ENCODE results near the gene ZNF397. TPM values are rescaled to one million over a fixed set of nuclear protein-coding genes. Genes with fewer than 3 reads are reported as not detected.

Gene ZNF397
- total and polyA plus RNA-seq, 9 of the 15 experiments (the other 6 are each of a cell fraction or from before 2014, with no cell fraction given), result 6.4 to 24.2 (median 19.3) TPM

DNA sequence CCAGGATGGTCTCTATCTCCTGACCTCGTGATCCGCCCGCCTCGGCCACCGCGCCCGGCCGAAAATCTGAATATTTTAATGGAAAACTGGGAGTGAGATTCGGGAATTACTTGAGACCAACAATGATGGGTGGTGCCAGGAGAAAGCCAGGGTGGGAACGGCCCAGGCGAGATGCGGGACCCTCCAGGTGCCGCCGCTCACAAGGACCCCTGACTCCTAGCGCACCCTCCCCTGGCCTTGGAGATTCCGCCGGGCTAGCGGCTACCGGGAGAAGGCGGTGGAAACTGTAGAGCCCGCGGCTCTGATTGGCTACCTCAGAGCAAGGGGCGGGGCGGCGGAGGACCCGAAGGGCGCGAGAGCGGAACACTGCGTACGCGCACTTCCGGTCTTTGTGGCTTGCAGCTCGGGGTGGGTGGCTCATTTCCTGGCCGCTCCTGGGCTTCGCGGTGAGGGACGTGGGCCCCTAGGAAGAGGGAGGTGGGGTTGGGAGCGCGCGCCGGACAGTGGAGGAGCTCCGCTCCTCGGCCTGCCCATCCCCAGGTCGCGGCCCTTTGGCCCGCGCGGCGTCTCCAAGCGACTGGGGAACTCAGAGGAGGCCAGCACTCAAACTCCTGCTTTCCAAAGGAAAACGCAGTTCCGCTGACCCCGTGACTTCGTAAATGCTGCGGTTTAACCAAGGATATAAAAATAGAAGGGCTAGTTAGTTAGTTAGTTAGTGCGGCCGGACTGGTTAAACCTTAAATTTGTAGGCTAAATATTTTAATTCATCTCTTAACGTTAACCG lies at the start of gene ZNF397 (continued):
- TF ChIP-seq SETDB1 (IDR thresholded peaks at IDR 0.05; ENCODE audit: low read length) (no peak), ZNF740 (CRISPR knock-in tag; IDR thresholded peaks at IDR 0.05) (no peak), ZNF740 (tag; IDR thresholded peaks at IDR 0.05) (no peak), RCOR1 (IDR thresholded peaks at IDR 0.05; ENCODE audit: borderline replicate concordance in 1 of 2, low read depth in 2 of 2, low read length in 2 of 2) (no peak), ZNF589 (CRISPR knock-in tag; IDR thresholded peaks at IDR 0.05; ENCODE audit: low read depth) (no peak; the same call in 1 of the 2 replicates), BRD4 (IDR thresholded peaks at IDR 0.05) (peak; percentile 50; the same call in 1 of the 2 replicates), ZNF444 (CRISPR knock-in tag; IDR thresholded peaks at IDR 0.05) (0 out of 2 replicates have a peak, but pooled peaks have one; percentile 26), NRF1 (conservative IDR thresholded peaks at IDR 0.05 in 1 of 2, IDR thresholded peaks at IDR 0.05 in 1 of 2) (peak; percentile 84 to 87), TFE3 (CRISPR knock-in tag; IDR thresholded peaks at IDR 0.05) (peak; percentile 72), SRSF9 (IDR thresholded peaks at IDR 0.05; ENCODE audit: borderline replicate concordance, low read depth, low read length) (no peak), ZHX1 (conservative IDR thresholded peaks at IDR 0.05; ENCODE audit: low read length) (no peak), ZNF696 (CRISPR knock-in tag; conservative IDR thresholded peaks at IDR 0.05) (no peak), ID3 (CRISPR knock-in tag; IDR thresholded peaks at IDR 0.05) (no peak), ID3 (tag; IDR thresholded peaks at IDR 0.05) (no peak), CREBBP (IDR thresholded peaks at IDR 0.05; ENCODE audit: low read depth, low read length) (no peak), ZBTB17 (CRISPR knock-in tag; IDR thresholded peaks at IDR 0.05) (no peak)
- TF ChIP-seq, protein P1, sequence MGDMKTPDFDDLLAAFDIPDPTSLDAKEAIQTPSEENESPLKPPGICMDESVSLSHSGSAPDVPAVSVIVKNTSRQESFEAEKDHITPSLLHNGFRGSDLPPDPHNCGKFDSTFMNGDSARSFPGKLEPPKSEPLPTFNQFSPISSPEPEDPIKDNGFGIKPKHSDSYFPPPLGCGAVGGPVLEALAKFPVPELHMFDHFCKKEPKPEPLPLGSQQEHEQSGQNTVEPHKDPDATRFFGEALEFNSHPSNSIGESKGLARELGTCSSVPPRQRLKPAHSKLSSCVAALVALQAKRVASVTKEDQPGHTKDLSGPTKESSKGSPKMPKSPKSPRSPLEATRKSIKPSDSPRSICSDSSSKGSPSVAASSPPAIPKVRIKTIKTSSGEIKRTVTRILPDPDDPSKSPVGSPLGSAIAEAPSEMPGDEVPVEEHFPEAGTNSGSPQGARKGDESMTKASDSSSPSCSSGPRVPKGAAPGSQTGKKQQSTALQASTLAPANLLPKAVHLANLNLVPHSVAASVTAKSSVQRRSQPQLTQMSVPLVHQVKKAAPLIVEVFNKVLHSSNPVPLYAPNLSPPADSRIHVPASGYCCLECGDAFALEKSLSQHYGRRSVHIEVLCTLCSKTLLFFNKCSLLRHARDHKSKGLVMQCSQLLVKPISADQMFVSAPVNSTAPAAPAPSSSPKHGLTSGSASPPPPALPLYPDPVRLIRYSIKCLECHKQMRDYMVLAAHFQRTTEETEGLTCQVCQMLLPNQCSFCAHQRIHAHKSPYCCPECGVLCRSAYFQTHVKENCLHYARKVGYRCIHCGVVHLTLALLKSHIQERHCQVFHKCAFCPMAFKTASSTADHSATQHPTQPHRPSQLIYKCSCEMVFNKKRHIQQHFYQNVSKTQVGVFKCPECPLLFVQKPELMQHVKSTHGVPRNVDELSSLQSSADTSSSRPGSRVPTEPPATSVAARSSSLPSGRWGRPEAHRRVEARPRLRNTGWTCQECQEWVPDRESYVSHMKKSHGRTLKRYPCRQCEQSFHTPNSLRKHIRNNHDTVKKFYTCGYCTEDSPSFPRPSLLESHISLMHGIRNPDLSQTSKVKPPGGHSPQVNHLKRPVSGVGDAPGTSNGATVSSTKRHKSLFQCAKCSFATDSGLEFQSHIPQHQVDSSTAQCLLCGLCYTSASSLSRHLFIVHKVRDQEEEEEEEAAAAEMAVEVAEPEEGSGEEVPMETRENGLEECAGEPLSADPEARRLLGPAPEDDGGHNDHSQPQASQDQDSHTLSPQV (IDR thresholded peaks at IDR 0.05), result 0 out of 2 replicates have a peak, but pooled peaks have one; percentile 1

All from K562 (cell line).